ENCODE measurements around the gene C1orf141. TPM values are rescaled to one million over a fixed set of nuclear protein-coding genes. Genes with fewer than 3 reads are reported as not detected.

Gene C1orf141
- polyA plus RNA-seq, 1 experiment: not detected

- no peak for DNase-seq (ENCODE audit: low read depth, low spot score)
- POLR2A ChIA-PET: no interaction called here
- H3K4me3 ChIP-seq (ENCODE audit: low read depth, low read length): no peak overlapping the region
- no peak for TF ChIP-seq CTCF (IDR thresholded peaks at IDR 0.05; ENCODE audit: low read depth, low read length)
- H3K27me3 ChIP-seq (ENCODE audit: control insufficient read depth, insufficient read depth, low read length): no peaks in the 10 kb centered on the region
- peaks cover 4% of the 10 kb centered on the region; the same call in 1 of the 2 replicates for H3K9me3 ChIP-seq (ENCODE audit: control insufficient read depth, insufficient read depth, low read length)
- CTCF ChIA-PET: no interaction called here
- no peak overlapping the region for H3K27ac ChIP-seq (ENCODE audit: low read depth, low read length)
These were observed 16.6 kb downstream of the C1orf141 start for GRCh38 chr1:67118191-67118590.

GRCh38 chr1:67114162-67114561 is 20.6 kb downstream of the C1orf141 start:
- ChIA-PET POLR2A (no interaction called here), CTCF (no interaction called here)
- no peak for TF ChIP-seq CTCF (IDR thresholded peaks at IDR 0.05; ENCODE audit: low read depth, low read length)

DNA sequence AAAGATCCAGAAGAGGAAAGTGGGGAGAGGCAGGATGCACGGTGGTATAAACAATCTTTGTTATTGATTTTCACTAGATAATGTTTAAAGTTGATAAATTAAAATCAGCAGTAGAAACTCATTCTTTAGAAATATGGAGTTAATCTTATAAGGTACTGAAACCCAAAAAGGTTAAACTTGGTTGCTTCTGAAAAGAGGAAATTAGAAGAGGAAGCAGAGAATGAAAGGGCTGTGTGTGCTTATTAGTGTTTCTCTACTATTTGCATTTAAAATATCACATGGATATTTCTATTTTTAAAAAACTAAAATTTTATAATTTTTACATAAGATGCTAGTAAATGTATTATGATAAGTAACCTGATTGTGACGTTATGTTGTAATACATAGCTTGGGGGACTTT is 24.4 kb downstream of the C1orf141 start:
- CTCF ChIA-PET: no interaction called here
- POLR2A ChIA-PET: no interaction called here
- no peak for DNase-seq (ENCODE audit: low read depth, low spot score)
- no peaks in the 10 kb centered on the region for H3K27me3 ChIP-seq (ENCODE audit: control insufficient read depth, insufficient read depth, low read length)
- H3K4me3 ChIP-seq (ENCODE audit: low read depth, low read length): no peak overlapping the region
- peaks cover 4% of the 10 kb centered on the region; the same call in 1 of the 2 replicates for H3K9me3 ChIP-seq (ENCODE audit: control insufficient read depth, insufficient read depth, low read length)
- no peak for TF ChIP-seq CTCF (IDR thresholded peaks at IDR 0.05; ENCODE audit: low read depth, low read length)
- no peak overlapping the region for H3K27ac ChIP-seq (ENCODE audit: low read depth, low read length)

More at GRCh38 chr1:67114162-67114561, 20.6 kb downstream of the C1orf141 start:
- Histone ChIP-seq H3K27me3 (ENCODE audit: control insufficient read depth, insufficient read depth, low read length) (no peaks in the 10 kb centered on the region), H3K4me3 (ENCODE audit: low read depth, low read length) (no peak overlapping the region), H3K9me3 (ENCODE audit: control insufficient read depth, insufficient read depth, low read length) (peaks cover 4% of the 10 kb centered on the region; the same call in 1 of the 2 replicates), H3K27ac (ENCODE audit: low read depth, low read length) (no peak overlapping the region)
- DNase-seq (ENCODE audit: low read depth, low spot score): no peak

DNA sequence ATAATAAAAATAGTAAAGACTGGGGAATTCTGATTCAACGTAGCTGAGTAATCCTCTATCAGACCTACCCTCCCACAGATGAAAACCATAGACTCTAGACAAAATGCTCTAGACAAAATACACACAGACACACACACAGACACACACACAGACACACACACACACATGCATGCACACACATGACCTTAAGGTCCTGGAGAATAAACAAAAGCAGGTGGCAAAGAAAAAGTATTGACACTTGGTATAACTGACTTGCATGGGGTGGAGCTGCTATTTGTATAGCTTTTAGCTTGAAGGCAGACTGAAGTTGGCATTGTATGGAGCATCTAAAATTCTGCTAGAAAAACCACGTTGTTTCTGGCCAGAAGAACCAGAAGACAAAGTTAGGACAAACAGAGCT is 29.3 kb downstream of the C1orf141 start:
- no peak for DNase-seq (ENCODE audit: low read depth, low spot score)
- no peaks in the 10 kb centered on the region for H3K27me3 ChIP-seq (ENCODE audit: control insufficient read depth, insufficient read depth, low read length)
- no peaks in the 10 kb centered on the region for H3K9me3 ChIP-seq (ENCODE audit: control insufficient read depth, insufficient read depth, low read length)
- POLR2A ChIA-PET: no interaction called here
- no peak overlapping the region for H3K27ac ChIP-seq (ENCODE audit: low read depth, low read length)
- H3K4me3 ChIP-seq (ENCODE audit: low read depth, low read length): no peak overlapping the region
- no peak for TF ChIP-seq CTCF (IDR thresholded peaks at IDR 0.05; ENCODE audit: low read depth, low read length)
- CTCF ChIA-PET: no interaction called here

DNA sequence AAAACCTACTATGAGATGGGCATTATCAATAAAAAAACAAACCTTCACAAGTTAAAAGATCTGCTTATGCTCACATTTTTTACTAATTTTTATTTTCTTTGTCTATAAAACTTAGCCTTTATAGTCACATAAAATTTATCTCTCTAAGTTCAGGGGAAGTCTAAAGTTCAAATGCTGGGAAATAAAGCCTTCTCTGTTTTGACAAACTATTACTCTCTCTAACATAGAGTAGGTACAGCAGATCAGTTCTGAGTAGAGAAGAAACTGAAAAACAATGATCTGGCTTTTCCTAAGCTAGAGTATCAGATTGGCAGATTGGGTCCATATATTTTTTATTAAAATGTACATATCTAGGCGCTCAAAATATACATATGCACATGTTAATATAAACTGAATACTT is 31.2 kb downstream of the C1orf141 start:
- no peak overlapping the region for H3K4me3 ChIP-seq (ENCODE audit: low read depth, low read length)
- no peaks in the 10 kb centered on the region for H3K27me3 ChIP-seq (ENCODE audit: control insufficient read depth, insufficient read depth, low read length)
- ChIA-PET POLR2A (no interaction called here), CTCF (no interaction called here)
- DNase-seq (ENCODE audit: low read depth, low spot score): no peak
- no peak for TF ChIP-seq CTCF (IDR thresholded peaks at IDR 0.05; ENCODE audit: low read depth, low read length)
- H3K27ac ChIP-seq (ENCODE audit: low read depth, low read length): no peak overlapping the region
- H3K9me3 ChIP-seq (ENCODE audit: control insufficient read depth, insufficient read depth, low read length): no peaks in the 10 kb centered on the region

All from AG04450 (cell line).